Right atrium auricular region (tissue), 2 donors: Measurements from ENCODE around the gene SP9. TPM values are rescaled to one million over a fixed set of nuclear protein-coding genes. Genes with fewer than 3 reads are reported as not detected.
"Not testable (repeated sequence)": the region's sequence is repeated elsewhere in the genome, so short reads cannot be mapped to it uniquely, and the experiment has no call there.

Source experiments
- DNase-seq: peaks from one replicate; pipeline ENCODE4 v3.0.0-alpha.2; 2019; ENCODE audit warnings: low spot score
- H3K27ac ChIP-seq, 2 donors: fragments of 200-600 bp; sonication (generic); 1 replicate in 1 of 2; 2 replicates in 1 of 2; pipeline ENCODE4 v1.5.1; 2016 to 2019
- H3K27me3 ChIP-seq, 2 donors: fragments of 200-600 bp; sonication (generic); one replicate each; pipeline versions ENCODE4 v1.5.1 to v1.6.0; 2017 to 2019
- H3K36me3 ChIP-seq: fragments of 200-600 bp; sonication (generic); one replicate; pipeline ENCODE4 v1.5.1; 2016
- H3K4me1 ChIP-seq, 2 donors: fragments of 200-600 bp; sonication (generic); one replicate each; pipeline versions ENCODE4 v1.5.1 to v1.6.0; 2017 to 2019
- H3K4me3 ChIP-seq, 2 donors: fragments of 200-600 bp; sonication (generic); 1 replicate in 1 of 2; 2 replicates in 1 of 2; pipeline ENCODE4 v1.5.1; 2017 to 2019; ENCODE audit warnings: mild to moderate bottlenecking in 1 of 2, moderate library complexity in 1 of 2
- H3K9me3 ChIP-seq, 2 donors: fragments of 200-600 bp; sonication (generic); one replicate each; pipeline ENCODE4 v1.5.1; 2019
- CTCF ChIP-seq, 2 donors: fragments of 200-600 bp; sonication (generic); IDR thresholded peaks; one replicate each; pipeline ENCODE4 v1.5.1; 2019; ENCODE audit warnings: antibody characterized with exemption in 2 of 2
- total RNA-seq, 2 donors: library from RNA; depleted of rRNA; stranded (reverse); fragments of >200 nt; gene quantifications; one replicate each; pipeline ENCODE4 v1.1.0, GENCODE V29; 2016

The SP9 gene
- total RNA-seq, 2 donors from 2014 or later: not detected

GRCh38 chr2:174350593-174351181 lies 15.9 kb downstream of the SP9 start:
- H3K27me3 ChIP-seq: no peaks in the 10 kb centered on the region
- peaks cover 18% of the 10 kb centered on the region for H3K36me3 ChIP-seq
- H3K4me1 ChIP-seq: no peaks in the 10 kb centered on the region
- no peak overlapping the region for H3K4me3 ChIP-seq
- no peak for TF ChIP-seq CTCF (IDR thresholded peaks at IDR 0.05)
- no peak overlapping the region for H3K27ac ChIP-seq
- DNase-seq: no peak
- H3K9me3 ChIP-seq: no peaks in the 10 kb centered on the region

- no peak overlapping the region for H3K27ac ChIP-seq
- H3K36me3 ChIP-seq: peaks cover 18% of the 10 kb centered on the region
- H3K9me3 ChIP-seq: no peaks in the 10 kb centered on the region
- no peaks in the 10 kb centered on the region for H3K27me3 ChIP-seq
- no peaks in the 10 kb centered on the region for H3K4me1 ChIP-seq
- H3K4me3 ChIP-seq: no peak overlapping the region
- no peak for TF ChIP-seq CTCF (IDR thresholded peaks at IDR 0.05)
- DNase-seq: no peak
Observed at GRCh38 chr2:174353004-174353403, 18.2 kb downstream of the SP9 start.

GRCh38 chr2:174356347-174356746 lies 21.6 kb downstream of the SP9 start:
- Histone ChIP-seq H3K36me3 (peaks cover 6% of the 10 kb centered on the region), H3K9me3 (no peaks in the 10 kb centered on the region), H3K4me1 (no peaks in the 10 kb centered on the region), H3K27ac (no peak overlapping the region), H3K27me3 (no peaks in the 10 kb centered on the region), H3K4me3 (no peak overlapping the region)
- DNase-seq: no peak
- TF ChIP-seq CTCF (IDR thresholded peaks at IDR 0.05): no peak

- not testable (repeated sequence) for H3K27me3 ChIP-seq, H3K27ac ChIP-seq, H3K9me3 ChIP-seq, H3K4me1 ChIP-seq, DNase-seq, H3K4me3 ChIP-seq
- peaks cover 12% of the 10 kb centered on the region for H3K36me3 ChIP-seq
Observed at GRCh38 chr2:174359663-174360062, 24.9 kb downstream of the SP9 start.

- no peaks in the 10 kb centered on the region for H3K27me3 ChIP-seq
- H3K27ac ChIP-seq: no peak overlapping the region
- H3K36me3 ChIP-seq: peaks cover 5% of the 10 kb centered on the region
- H3K9me3 ChIP-seq: no peaks in the 10 kb centered on the region
- no peaks in the 10 kb centered on the region for H3K4me1 ChIP-seq
- no peak for DNase-seq
- no peak for TF ChIP-seq CTCF (IDR thresholded peaks at IDR 0.05)
- no peak overlapping the region for H3K4me3 ChIP-seq
Observed at GRCh38 chr2:174362949-174363348, 28.2 kb downstream of the SP9 start.

GRCh38 chr2:174363492-174364225 lies 28.9 kb downstream of the SP9 start:
- not testable (repeated sequence) for DNase-seq, H3K4me1 ChIP-seq, H3K36me3 ChIP-seq, H3K4me3 ChIP-seq, H3K27ac ChIP-seq, H3K9me3 ChIP-seq, H3K27me3 ChIP-seq

GRCh38 chr2:174364628-174365027 lies 29.9 kb downstream of the SP9 start:
- no peak overlapping the region for H3K4me3 ChIP-seq
- H3K27me3 ChIP-seq: no peaks in the 10 kb centered on the region
- no peak for DNase-seq
- H3K27ac ChIP-seq: no peak overlapping the region
- no peaks in the 10 kb centered on the region for H3K9me3 ChIP-seq
- TF ChIP-seq CTCF (IDR thresholded peaks at IDR 0.05): no peak
- H3K36me3 ChIP-seq: peaks cover 17% of the 10 kb centered on the region
- no peaks in the 10 kb centered on the region for H3K4me1 ChIP-seq
